Stimulated activated CD8-positive, alpha-beta memory T cell treated with anti-CD3 and anti-CD28 coated beads, Interleukin-15, amount 100 ng/mL, for 4 hours (primary cell): ENCODE data around the gene PKN2.

ENCODE experiments used
- DNase-seq, 2 donors: peaks; one replicate each; pipeline ENCODE4 v3.0.0-alpha.2; 2020; ENCODE audit warnings: low read depth in 2 of 2

PKN2 gene

GRCh38 chr1:88683541-88684481, at the start of gene PKN2:
Gene PKN2 (plus strand): TSS chr1:88684273. CDS start chr1:88684581, 308 bp downstream.
- peak; percentile 92 to 96 for DNase-seq

GRCh38 chr1:88634538-88634937, 49.5 kb upstream of the PKN2 start:
- no peak for DNase-seq

GRCh38 chr1:88640060-88640459, 44.0 kb upstream of the PKN2 start:
- no peak for DNase-seq

GRCh38 chr1:88645886-88646285, 38.2 kb upstream of the PKN2 start:
- no peak for DNase-seq

- DNase-seq = no peak
These were observed 37.4 kb upstream of the PKN2 start for GRCh38 chr1:88646476-88647248.

- DNase-seq = no peak
These were observed 36.8 kb upstream of the PKN2 start for GRCh38 chr1:88647249-88647645.

GRCh38 chr1:88647749-88648415, 36.2 kb upstream of the PKN2 start:
- DNase-seq = no peak

- no peak for DNase-seq
These were observed 35.4 kb upstream of the PKN2 start for GRCh38 chr1:88648706-88649105.

- DNase-seq = no peak
These were observed 34.1 kb upstream of the PKN2 start for GRCh38 chr1:88649932-88650331.

- no peak for DNase-seq
These were observed 33.2 kb upstream of the PKN2 start for GRCh38 chr1:88650676-88651418.

- no peak for DNase-seq
These were observed 28.9 kb upstream of the PKN2 start for GRCh38 chr1:88655140-88655539.

GRCh38 chr1:88655685-88656299, 28.3 kb upstream of the PKN2 start:
- no peak for DNase-seq

GRCh38 chr1:88658419-88658818, 25.7 kb upstream of the PKN2 start:
- no peak for DNase-seq

GRCh38 chr1:88659552-88659951, 24.5 kb upstream of the PKN2 start:
- no peak for DNase-seq

GRCh38 chr1:88661188-88661587, 22.9 kb upstream of the PKN2 start:
- no peak for DNase-seq

GRCh38 chr1:88661951-88662699, 21.9 kb upstream of the PKN2 start:
- no peak for DNase-seq

- no peak for DNase-seq
These were observed 21.4 kb upstream of the PKN2 start for GRCh38 chr1:88662723-88663122.

- no peak for DNase-seq
These were observed 15.7 kb upstream of the PKN2 start for GRCh38 chr1:88668405-88668804.

GRCh38 chr1:88670462-88670861, 13.6 kb upstream of the PKN2 start:
- no peak for DNase-seq

- DNase-seq = no peak
These were observed 10.6 kb upstream of the PKN2 start for GRCh38 chr1:88673446-88673845.
